PFSK-1 (cell line): ENCODE results near the gene USP31.

Source experiments
- FOXP2 ChIP-seq: optimal IDR thresholded peaks from 2 replicates; pipeline ENCODE3; 2011; ENCODE audit warnings: borderline replicate concordance, control low read depth, inconsistent platforms; ENCODE audit not compliant: insufficient read depth; ENCODE audit errors: extremely low read length, extremely low read depth
- POLR2AphosphoS5 ChIP-seq: IDR thresholded peaks from 2 replicates; pipeline ENCODE4 v1.6.1; 2012; ENCODE audit warnings: low read depth, mild to moderate bottlenecking, control low read depth, low read length, moderate library complexity
- SIN3A ChIP-seq: IDR thresholded peaks from 2 replicates; pipeline ENCODE4 v1.6.1; 2012; ENCODE audit warnings: mild to moderate bottlenecking, low read length, moderate library complexity, borderline replicate concordance; ENCODE audit not compliant: insufficient read depth
- TAF1 ChIP-seq: IDR thresholded peaks from 2 replicates; pipeline ENCODE4 v1.6.1; 2012; ENCODE audit warnings: low read length, control low read depth, borderline replicate concordance; ENCODE audit not compliant: insufficient read depth
- TF ChIP-seq, protein P1 (sequence below), 2 experiments: IDR thresholded peaks; 2 replicates each; pipeline versions ENCODE4 v1.6.1 to v1.8.0; 2011 to 2012; ENCODE audit warnings: low read depth in 2 of 2, low read length in 2 of 2, control low read depth in 1 of 2, inconsistent platforms in 1 of 2, mild to moderate bottlenecking in 1 of 2, moderate library complexity in 1 of 2; ENCODE audit not compliant: insufficient read depth in 1 of 2

Gene USP31

DNA sequence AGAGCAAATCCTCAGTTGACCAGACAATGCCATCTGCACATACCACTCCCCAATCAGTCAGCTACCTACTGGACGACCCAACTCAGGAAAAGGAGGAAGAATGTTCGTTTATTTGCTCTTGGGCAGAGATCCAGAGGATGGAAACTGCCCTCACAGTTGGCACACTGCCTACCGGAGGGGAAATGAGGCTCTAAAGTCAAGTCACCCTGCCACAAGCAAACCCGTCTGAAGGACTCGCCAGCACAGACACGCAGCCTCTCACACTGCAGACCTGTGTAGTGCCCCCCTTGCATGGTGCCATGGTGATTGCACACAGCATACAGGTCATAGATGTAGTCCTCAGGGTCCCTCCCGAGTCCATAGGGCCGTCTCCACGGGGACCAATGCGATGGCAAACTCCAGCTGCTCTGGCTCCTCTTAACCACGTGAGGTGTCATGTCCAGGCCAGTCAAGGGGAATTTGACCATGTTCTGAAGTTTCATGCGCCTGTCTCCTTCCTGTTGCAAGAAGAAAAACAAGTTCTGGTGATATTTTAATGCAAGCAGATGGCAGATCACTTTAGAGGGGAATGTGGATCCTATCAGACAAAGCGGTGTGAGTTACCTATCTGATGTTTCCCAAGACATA lies 69.5 kb downstream of the USP31 start:
- no peak for TF ChIP-seq FOXP2
- TF ChIP-seq, protein P1, sequence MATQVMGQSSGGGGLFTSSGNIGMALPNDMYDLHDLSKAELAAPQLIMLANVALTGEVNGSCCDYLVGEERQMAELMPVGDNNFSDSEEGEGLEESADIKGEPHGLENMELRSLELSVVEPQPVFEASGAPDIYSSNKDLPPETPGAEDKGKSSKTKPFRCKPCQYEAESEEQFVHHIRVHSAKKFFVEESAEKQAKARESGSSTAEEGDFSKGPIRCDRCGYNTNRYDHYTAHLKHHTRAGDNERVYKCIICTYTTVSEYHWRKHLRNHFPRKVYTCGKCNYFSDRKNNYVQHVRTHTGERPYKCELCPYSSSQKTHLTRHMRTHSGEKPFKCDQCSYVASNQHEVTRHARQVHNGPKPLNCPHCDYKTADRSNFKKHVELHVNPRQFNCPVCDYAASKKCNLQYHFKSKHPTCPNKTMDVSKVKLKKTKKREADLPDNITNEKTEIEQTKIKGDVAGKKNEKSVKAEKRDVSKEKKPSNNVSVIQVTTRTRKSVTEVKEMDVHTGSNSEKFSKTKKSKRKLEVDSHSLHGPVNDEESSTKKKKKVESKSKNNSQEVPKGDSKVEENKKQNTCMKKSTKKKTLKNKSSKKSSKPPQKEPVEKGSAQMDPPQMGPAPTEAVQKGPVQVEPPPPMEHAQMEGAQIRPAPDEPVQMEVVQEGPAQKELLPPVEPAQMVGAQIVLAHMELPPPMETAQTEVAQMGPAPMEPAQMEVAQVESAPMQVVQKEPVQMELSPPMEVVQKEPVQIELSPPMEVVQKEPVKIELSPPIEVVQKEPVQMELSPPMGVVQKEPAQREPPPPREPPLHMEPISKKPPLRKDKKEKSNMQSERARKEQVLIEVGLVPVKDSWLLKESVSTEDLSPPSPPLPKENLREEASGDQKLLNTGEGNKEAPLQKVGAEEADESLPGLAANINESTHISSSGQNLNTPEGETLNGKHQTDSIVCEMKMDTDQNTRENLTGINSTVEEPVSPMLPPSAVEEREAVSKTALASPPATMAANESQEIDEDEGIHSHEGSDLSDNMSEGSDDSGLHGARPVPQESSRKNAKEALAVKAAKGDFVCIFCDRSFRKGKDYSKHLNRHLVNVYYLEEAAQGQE (IDR thresholded peaks at IDR 0.05; ENCODE audit: insufficient read depth in 1 of 2, low read depth in 2 of 2, low read length in 2 of 2): no peak
- TF ChIP-seq TAF1: no peak
- TF ChIP-seq SIN3A: no peak
- TF ChIP-seq POLR2AphosphoS5: no peak

DNA sequence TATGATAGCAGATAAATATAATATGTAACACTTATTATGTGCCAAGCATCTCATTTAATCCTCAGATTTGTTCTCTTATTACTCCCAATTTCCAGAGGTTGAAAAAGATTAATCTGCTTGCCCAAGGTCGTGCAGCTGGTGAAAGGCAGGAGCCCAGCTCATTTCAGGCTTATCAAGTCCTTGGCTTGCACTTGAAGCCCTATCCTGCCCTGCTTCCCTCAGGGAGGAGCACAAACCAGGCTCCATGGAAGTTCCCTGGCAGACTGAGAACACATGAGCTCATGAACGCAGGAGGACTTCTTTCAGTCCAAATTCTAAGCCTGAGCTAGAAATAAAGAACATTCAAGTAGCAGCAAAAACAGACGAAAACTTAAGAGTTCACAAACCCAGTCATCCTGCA lies 74.8 kb downstream of the USP31 start:
- no peak for TF ChIP-seq TAF1
- TF ChIP-seq POLR2AphosphoS5: no peak
- TF ChIP-seq, protein P1 (IDR thresholded peaks at IDR 0.05; ENCODE audit: insufficient read depth in 1 of 2, low read depth in 2 of 2, low read length in 2 of 2): no peak
- TF ChIP-seq SIN3A: no peak
- TF ChIP-seq FOXP2: no peak

DNA sequence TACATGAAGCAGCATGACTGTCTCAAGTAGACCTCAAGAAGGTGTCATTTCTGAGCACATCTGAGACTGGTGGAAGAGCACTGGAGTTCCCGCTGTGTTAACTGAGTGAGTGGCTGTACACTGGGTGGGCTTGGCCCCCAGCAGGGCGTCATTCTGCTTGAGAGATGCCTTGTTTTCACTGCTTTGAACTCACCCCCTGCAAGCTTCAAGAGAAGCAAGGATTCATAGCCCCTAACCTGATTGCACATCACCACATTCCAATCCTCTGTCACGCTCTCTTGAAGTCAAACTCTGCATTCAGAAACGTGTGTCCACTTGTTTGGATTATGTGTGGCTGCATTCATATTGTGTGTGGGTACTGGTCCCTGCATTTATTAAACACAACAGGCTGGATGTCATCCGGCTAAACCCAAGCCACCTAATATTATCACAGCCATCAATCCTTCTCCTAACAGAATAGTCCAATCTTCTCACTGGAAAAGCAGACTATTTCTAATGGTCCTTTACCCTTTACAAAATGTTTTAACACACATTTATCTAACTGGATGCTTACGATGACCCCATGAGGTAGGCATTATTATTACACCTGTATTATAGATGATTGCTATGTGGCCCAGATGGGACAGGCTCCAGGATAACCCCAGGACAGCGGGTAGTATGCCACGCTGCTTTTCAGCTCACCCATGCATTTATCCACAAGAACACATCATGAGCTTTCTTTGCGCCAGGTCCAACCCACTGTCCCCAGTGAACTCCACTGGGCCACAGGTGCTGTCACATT lies 76.3 kb downstream of the USP31 start:
- TF ChIP-seq POLR2AphosphoS5 (no peak), SIN3A (no peak), FOXP2 (no peak), TAF1 (no peak)
- TF ChIP-seq, protein P1 (IDR thresholded peaks at IDR 0.05; ENCODE audit: insufficient read depth in 1 of 2, low read depth in 2 of 2, low read length in 2 of 2): no peak

DNA sequence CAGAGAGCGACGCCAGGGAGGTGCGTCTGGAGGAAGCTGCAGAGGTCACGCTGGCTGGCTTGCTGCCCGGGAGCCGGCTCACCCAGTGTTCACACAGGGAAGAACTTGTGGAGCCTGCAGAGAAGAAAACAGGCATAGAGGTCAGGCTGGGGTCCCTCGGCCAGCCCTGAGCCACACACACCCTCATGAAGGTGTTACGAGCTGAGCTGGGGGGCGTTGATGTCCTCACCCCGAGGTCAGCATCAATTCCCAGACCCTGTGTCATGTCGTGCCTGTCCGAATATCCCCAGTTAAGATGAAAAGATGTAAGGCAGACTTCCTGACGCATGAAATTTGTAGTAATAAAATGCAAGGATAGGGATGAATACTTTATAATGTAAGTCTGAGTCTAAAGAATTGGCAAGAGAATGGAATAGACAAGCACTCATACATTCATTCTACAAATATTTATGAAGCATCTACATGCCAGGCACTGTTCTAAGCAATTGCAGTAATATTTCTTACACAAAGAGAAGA lies 77.1 kb downstream of the USP31 start:
- TF ChIP-seq, protein P1 (IDR thresholded peaks at IDR 0.05; ENCODE audit: insufficient read depth in 1 of 2, low read depth in 2 of 2, low read length in 2 of 2): no peak
- TF ChIP-seq SIN3A (no peak), POLR2AphosphoS5 (no peak), TAF1 (no peak), FOXP2 (no peak)
